OCI-LY7 (cell line): Measurements from ENCODE around the gene DCAF8L2.

Source experiments
- EZH2phosphoT487 ChIP-seq: fragments of 200-600 bp; sonication (generic); IDR thresholded peaks from 2 replicates; pipeline ENCODE4 v1.6.1; 2018; ENCODE audit warnings: low read depth, borderline replicate concordance, mild to moderate bottlenecking, mixed run types, antibody characterized with exemption, low read length, moderate library complexity, mixed read lengths
- TF ChIP-seq, protein P1 (sequence below): fragments of 200-600 bp; sonication (generic); conservative IDR thresholded peaks from 2 replicates; pipeline ENCODE4 v1.5.1; 2014; ENCODE audit warnings: mild to moderate bottlenecking, antibody characterized with exemption, low read length, moderate library complexity, mixed read lengths

GRCh38 chrX:27728291-27728690 is 138.1 kb downstream of the DCAF8L2 start:
- TF ChIP-seq, protein P1, sequence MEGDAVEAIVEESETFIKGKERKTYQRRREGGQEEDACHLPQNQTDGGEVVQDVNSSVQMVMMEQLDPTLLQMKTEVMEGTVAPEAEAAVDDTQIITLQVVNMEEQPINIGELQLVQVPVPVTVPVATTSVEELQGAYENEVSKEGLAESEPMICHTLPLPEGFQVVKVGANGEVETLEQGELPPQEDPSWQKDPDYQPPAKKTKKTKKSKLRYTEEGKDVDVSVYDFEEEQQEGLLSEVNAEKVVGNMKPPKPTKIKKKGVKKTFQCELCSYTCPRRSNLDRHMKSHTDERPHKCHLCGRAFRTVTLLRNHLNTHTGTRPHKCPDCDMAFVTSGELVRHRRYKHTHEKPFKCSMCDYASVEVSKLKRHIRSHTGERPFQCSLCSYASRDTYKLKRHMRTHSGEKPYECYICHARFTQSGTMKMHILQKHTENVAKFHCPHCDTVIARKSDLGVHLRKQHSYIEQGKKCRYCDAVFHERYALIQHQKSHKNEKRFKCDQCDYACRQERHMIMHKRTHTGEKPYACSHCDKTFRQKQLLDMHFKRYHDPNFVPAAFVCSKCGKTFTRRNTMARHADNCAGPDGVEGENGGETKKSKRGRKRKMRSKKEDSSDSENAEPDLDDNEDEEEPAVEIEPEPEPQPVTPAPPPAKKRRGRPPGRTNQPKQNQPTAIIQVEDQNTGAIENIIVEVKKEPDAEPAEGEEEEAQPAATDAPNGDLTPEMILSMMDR, result no peak
- TF ChIP-seq EZH2phosphoT487, result no peak
